Stimulated activated CD4-positive, alpha-beta T cell treated with anti-CD3 and anti-CD28 coated beads, TNF-alpha, amount 100 ng/mL, for 1 hour (primary cell): Measurements from ENCODE around the gene PRF1.
"Not testable (repeated sequence)": the region's sequence is repeated elsewhere in the genome, so short reads cannot be mapped to it uniquely, and the experiment has no call there.

ENCODE experiments used
- DNase-seq, 3 donors: peaks; one replicate each; pipeline ENCODE4 v3.0.0-alpha.2; 2020; ENCODE audit warnings: low read depth in 3 of 3, low spot score in 1 of 3

PRF1 gene

GRCh38 chr10:70617798-70618568, 15.4 kb upstream of the PRF1 start:
- no peak for DNase-seq

- no peak for DNase-seq
Measured at GRCh38 chr10:70616761-70617160, 14.2 kb upstream of the PRF1 start.

DNA sequence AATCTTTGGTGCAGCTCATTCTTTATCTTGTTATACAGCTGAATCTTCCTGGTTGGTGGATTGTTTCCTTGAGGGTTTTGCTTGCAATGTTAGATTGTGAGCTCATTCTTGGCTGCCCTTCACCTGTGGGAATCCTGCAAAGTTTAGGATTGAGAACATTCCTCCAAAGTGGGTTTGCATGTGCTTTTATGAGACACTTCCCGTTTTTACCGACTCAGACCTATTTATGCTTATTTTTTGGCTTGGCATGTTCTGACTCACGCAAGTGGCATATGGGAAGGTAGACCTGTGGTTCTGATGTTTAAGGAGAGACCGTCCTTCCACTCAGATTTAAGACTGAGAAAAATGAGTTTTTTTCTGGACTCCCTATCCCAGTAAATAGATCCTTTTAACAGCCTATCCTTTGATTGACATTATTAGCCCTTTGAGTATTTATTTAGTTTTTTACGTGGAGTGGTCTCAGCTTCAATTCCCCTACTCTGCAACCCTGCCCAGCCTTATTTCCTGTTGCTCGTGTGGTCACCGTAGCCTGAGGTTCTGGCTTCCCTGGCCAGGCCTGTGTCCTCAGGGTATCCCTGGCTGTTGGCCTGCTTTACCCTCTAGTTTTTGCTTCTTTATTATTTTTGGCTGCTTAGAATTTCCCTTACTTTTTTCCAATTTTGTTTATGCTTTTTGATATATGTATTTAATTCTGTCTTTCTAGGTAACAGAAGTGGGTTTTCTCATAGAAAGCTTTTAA, 13.4 kb upstream of the PRF1 start:
- no peak for DNase-seq

GRCh38 chr10:70615211-70615610, 12.7 kb upstream of the PRF1 start:
- no peak for DNase-seq

GRCh38 chr10:70614364-70614763, 11.8 kb upstream of the PRF1 start:
- DNase-seq, result not testable (repeated sequence)

DNA sequence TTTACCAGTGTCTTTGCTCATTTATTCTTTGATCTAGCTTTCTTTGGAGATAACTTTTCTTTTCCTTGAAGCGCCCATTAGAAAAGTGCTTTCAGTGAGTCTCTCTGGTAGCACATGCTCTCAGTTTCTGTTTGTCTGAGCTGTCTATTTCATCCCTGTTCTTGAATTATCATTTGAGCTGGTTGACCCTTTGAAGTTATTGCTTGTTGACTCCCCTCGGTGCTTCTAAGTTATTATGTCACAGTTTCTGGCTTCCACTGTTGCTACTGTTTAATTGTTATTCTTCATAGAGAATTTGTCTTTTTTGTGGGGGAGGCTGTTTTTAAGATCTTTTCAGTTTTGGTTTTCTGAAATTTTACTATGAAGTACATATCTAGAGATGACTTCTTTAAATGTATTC, 11.4 kb upstream of the PRF1 start:
- no peak for DNase-seq

- DNase-seq, result no peak
Measured at GRCh38 chr10:70607936-70608335, 5.4 kb upstream of the PRF1 start.

- no peak for DNase-seq
Measured at GRCh38 chr10:70605161-70605560, 2.6 kb upstream of the PRF1 start.

- DNase-seq, result no peak
Measured at GRCh38 chr10:70604106-70604505, 1.6 kb upstream of the PRF1 start.

GRCh38 chr10:70603449-70603801, 884 bp upstream of the PRF1 start:
- DNase-seq, result no peak

DNA sequence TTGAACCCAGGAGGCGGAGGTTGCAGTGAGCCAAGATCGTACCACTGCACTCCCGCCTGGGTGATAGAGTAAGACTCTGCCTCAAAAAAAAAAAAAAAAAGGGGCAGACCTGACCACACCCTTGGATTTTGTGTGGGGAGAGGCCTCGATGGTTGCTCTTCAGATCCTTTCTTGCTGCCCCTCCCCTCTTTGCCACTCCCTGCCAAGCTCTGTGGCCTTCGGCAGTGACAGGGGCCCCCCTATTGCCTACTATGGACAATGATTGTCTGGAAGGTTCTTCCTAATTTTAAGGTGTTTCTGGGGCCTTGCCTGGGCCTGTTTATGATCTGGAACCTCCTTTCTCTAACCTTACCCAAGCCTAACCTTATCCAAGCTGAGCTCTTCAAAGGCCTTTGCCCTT, 795 bp downstream of the PRF1 start:
- no peak for DNase-seq

DNA sequence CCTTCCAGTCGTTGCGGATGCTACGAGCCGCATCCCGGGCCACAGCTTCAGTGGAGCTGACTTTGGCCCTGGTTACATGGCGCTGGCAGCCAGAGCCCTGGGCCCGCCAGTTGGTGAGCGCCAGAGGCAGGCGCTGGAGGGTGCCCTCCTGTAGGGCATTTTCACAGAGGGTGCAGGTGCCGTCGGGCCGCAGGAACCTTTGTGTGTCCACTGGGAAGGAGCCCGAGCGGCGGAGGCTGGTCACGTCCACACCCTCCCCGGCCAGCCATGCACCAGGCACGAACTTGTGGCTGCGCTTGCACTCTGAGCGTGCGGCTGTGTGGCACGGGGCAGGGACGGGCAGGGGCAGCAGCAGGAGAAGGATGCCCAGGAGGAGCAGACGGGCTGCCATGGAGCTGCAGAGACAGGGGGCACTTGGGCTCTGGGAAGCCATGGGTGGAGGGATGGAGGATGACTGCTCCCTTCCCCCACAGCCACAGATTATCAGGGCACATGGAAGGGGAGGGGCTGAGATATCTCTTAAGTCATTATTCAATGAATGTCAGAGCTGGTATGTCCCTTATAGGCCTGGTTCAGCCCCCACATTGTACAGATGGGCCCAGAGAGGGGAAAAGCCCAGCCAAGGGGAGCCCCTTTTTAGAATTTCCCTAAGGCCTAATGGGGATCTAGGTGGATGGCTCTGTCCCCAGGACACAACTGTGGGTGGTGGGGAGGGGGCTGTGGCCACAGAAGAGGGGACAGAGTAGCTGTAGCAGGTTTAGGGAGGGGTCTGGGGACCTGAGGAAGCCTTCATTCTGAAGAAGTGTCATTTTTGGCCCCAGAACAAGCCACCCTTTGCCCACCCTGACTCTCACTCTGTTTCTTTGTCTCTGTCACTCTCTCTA, 1.8 kb downstream of the PRF1 start:
- DNase-seq, result no peak

DNA sequence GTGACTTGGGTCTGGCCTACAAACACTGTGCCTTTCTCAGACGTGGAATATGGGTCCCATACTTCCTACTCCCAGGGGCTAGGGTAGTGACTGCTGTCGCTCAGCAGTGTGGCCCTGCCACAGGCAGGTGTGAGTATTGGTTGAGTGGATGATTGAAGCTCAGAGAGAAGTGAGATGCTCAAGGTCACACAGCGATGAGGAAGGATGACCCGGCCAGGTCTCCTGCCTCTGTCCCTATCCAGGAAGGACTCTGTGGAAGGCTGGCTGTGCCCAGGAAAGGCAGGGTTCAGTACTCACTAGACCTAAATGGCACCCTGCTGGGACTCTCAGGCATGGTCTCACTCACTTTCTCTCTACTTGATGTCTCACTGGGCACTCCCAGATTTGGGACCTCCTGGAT, 2.8 kb downstream of the PRF1 start:
- DNase-seq, result no peak

GRCh38 chr10:70599319-70599718, 3.2 kb downstream of the PRF1 start:
- no peak for DNase-seq

DNA sequence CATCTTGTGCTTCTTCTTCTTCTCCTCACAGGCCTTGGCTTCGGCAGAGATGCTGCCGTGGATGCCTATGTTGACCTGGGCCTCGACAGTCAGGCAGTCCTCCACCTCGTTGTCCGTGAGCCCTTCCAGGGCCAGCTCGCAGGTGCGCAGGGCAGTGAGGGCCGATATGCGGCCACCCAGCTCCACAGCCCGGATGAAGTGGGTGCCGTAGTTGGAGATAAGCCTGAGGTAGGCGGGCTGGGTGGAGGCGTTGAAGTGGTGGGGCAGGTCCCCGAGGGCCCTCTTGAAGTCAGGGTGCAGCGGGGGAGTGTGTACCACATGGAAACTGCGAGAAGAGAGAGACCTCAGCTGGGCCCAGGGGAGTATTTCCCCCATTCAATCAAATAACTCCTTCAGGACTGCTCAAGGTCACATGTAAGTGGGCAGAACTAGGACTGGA, 3.7 kb downstream of the PRF1 start:
- no peak for DNase-seq

DNA sequence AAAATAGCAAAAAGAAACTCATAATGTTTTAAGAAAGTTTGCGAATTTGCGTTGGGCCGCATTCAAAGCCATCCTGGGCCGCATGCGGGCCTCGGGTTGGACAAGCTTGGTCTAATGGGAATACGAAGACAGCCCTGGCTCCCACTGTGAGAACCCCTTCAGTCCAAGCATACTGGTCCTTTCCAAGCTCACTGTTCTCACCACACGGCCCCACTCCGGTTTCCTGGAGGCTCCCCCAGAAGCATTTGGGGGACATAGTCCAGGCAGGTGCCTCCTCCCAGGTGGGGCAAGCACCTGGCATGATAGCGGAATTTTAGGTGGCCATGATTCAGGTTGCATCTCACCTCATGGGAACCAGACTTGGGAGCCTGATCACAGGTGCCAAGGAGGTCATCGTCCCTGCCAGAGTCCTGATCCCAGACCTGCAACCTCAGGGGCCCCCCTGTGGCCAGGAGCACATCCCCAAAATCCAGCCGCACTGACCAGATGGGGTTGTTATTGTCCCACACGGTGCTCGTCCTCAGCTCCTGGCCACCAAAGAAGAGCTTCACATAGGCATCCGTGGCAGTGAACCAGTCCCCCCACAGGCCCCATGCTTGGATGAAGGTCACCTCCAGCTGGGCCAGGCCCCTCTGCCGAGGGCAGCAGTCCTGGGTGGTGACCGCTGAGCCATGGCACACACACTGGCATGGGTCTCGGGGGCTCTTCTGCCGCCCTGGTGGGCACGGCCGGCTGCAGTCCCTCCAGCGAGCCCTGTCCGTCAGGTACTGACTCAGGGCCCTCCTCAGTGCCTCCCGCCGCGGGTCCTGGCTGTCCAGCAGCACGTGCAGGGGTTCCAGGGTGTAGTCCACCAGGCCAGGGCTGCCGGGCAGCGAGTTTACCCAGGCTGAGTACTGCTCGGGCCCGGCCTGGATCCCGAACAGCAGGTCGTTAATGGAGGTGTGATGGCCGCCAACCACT, 4.4 kb downstream of the PRF1 start:
- no peak for DNase-seq

DNA sequence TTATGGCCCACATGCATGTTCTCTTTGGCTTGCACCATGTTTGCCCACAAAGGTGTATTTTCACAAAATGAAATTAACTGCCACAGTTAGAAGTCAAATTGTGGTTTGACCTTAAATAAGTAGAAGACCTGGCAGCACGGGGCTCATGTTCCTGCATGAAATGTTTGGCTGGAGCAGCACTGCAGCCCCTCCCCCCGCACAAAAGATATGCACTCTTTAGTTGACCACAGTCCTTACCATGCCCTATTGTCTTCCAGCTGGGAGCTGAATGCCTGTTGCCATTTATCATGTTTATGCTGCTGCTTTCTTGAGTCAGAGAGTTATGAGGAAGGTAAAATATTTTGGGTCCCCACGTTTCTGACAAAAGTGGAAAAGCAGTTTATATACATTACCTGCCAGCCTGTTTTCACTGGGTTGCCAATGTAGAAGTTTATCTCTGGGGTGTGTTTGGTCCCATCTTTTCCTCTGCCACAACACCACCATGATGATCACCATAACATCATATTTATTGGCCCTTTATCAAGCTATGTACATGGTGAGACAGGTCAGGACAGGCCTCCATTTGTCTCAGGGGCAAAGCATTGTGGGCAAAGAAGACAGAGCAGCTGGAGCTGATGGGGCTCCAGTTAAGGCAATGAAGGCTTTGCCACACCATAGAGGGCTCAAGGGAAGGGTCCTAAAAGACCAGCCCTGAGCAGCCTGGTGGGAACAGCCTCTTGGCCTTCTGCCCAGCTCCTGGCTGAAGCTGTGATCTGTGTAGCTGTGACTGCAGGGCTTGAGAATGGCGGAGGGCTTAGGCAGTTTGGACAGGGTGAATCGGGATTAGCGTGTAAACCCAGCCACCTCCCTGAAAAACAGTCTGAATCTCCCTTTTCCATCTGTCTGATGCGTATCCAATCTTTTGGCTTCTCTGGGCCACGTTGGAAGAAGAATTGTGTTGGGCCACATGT, 5.4 kb downstream of the PRF1 start:
- no peak for DNase-seq

DNA sequence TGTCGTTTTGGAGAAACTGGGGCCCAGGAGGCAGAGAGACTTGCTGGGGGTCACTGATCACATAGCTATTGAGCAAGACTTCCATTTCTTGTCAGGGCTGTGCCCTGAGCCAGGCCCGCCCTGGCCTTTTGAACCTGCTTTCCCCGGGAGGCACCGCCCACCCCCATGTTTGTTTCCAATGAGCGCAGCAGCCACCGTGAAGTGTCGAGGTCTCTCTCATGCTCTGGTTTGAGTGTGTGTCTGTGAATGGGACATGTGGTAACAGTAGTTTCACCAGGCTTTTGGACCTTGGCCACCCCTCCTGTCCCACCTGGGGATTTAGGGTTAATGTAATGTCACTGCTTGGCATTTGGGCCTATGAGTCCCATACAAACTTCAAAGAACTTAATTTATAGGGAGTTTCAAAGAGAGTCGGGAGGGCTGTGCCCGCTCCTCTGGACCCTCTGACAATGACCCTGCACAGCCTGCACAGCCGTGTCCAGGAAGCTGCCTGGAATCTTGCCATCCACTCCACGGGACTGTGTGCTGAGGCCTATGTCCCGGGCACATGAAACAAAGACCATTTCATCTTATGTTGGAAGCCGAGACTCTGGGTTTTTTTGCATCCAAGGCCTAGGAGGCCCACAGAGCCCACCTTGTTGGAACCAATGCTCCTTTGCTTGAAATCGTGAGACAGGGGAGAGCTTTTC, 6.3 kb downstream of the PRF1 start:
- DNase-seq, result no peak

DNA sequence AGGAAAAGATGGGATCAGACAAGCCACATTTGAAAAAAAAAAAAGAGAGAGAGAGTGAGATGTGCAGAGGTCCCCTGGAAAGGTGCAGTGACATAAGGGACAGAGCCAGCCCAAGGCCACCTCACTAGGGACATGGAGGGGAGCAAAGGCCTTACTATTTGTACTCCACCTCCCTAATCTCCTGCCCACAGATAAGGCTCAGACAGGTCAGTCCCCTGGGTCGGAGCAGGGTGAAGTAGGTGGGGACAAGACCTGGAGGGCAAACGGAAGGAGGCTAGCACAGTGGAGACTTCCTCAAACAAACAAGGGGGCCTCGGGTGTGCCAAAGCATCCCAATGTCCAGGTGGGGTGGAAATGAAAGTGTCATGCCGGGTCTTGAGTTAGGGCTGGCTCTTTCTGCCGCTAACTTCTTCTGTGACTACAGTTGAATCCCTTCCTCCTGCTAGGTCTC, 7.0 kb downstream of the PRF1 start:
- DNase-seq, result no peak
